H9 (cell line): ENCODE data around the gene AJUBA. TPM values are rescaled to one million over a fixed set of nuclear protein-coding genes. Genes with fewer than 3 reads are reported as not detected.

Source experiments
- DNase-seq: peaks from one replicate; pipeline ENCODE4 v3.0.0-alpha.2; 2017
- H2AFZ ChIP-seq: one replicate; pipeline ENCODE4 v1.6.1; 2013; ENCODE audit warnings: mild to moderate bottlenecking, low read length, control low read depth, moderate library complexity
- H2AK5ac ChIP-seq: 2 replicates; pipeline ENCODE4 v1.6.1; 2013; ENCODE audit warnings: low read length, control low read depth, mixed read lengths; ENCODE audit not compliant: insufficient read length
- H2BK120ac ChIP-seq: one replicate; pipeline ENCODE4 v1.6.1; 2013; ENCODE audit warnings: low read depth, mild to moderate bottlenecking, low read length, control low read depth, inconsistent platforms; ENCODE audit not compliant: poor library complexity, severe bottlenecking
- H2BK12ac ChIP-seq: 2 replicates; pipeline ENCODE4 v1.6.1; 2013; ENCODE audit warnings: low read length, control low read depth, mixed read lengths, low read depth; ENCODE audit not compliant: insufficient read length
- H2BK15ac ChIP-seq: 2 replicates; pipeline ENCODE4 v1.6.1; 2013; ENCODE audit warnings: low read depth, low read length, control low read depth
- H2BK20ac ChIP-seq: one replicate; pipeline ENCODE4 v1.6.1; 2013; ENCODE audit warnings: low read depth, mild to moderate bottlenecking, low read length, control low read depth, inconsistent platforms; ENCODE audit not compliant: poor library complexity, severe bottlenecking
- H2BK5ac ChIP-seq: 2 replicates; pipeline ENCODE4 v1.6.1; 2013; ENCODE audit warnings: low read length, control low read depth, mixed read lengths; ENCODE audit not compliant: insufficient read length
- H3K14ac ChIP-seq: 2 replicates; pipeline ENCODE4 v1.6.1; 2013; ENCODE audit warnings: low read length, control low read depth; ENCODE audit not compliant: insufficient read depth
- H3K18ac ChIP-seq: 2 replicates; pipeline ENCODE4 v1.6.1; 2013; ENCODE audit warnings: low read depth, mild to moderate bottlenecking, mixed read lengths, low read length, control low read depth; ENCODE audit not compliant: insufficient read length
- H3K23ac ChIP-seq: 2 replicates; pipeline ENCODE4 v1.6.1; 2013; ENCODE audit warnings: low read length, control low read depth, mixed read lengths, low read depth; ENCODE audit not compliant: insufficient read length
- H3K23me2 ChIP-seq: 2 replicates; pipeline ENCODE4 v1.6.1; 2013; ENCODE audit warnings: low read depth, mild to moderate bottlenecking, mixed read lengths, low read length, control low read depth; ENCODE audit not compliant: insufficient read length, poor library complexity, severe bottlenecking
- H3K27ac ChIP-seq: 2 replicates; pipeline ENCODE4 v1.5.1; 2013; ENCODE audit warnings: low read length, control low read depth, mixed read lengths, low read depth; ENCODE audit not compliant: insufficient read length
- H3K27me3 ChIP-seq: 2 replicates; pipeline ENCODE4 v1.6.1; 2013; ENCODE audit warnings: low read length, control low read depth, inconsistent platforms; ENCODE audit not compliant: insufficient read depth
- H3K4ac ChIP-seq: 2 replicates; pipeline ENCODE4 v1.6.1; 2013; ENCODE audit warnings: low read depth, mild to moderate bottlenecking, control low read depth, inconsistent platforms, low read length, moderate library complexity
- H3K4me1 ChIP-seq: 2 replicates; pipeline ENCODE4 v1.6.1; 2013; ENCODE audit warnings: low read length, control low read depth, inconsistent platforms; ENCODE audit not compliant: insufficient read depth
- H3K4me2 ChIP-seq: 2 replicates; pipeline ENCODE4 v1.6.1; 2013; ENCODE audit warnings: low read length, control low read depth, mixed read lengths; ENCODE audit not compliant: insufficient read length, insufficient read depth
- H3K56ac ChIP-seq: 2 replicates; pipeline ENCODE4 v1.6.1; 2013; ENCODE audit warnings: low read depth, mild to moderate bottlenecking, mixed read lengths, low read length, control low read depth; ENCODE audit not compliant: insufficient read length
- H3K79me1 ChIP-seq: 2 replicates; pipeline ENCODE4 v1.6.1; 2013; ENCODE audit warnings: low read depth, mild to moderate bottlenecking, moderate library complexity, low read length, control low read depth, inconsistent platforms; ENCODE audit not compliant: insufficient read depth, poor library complexity, severe bottlenecking
- H3K79me2 ChIP-seq: 2 replicates; pipeline ENCODE4 v1.6.1; 2013; ENCODE audit warnings: low read length, control low read depth, inconsistent platforms; ENCODE audit not compliant: insufficient read depth
- H3K9ac ChIP-seq: 2 replicates; pipeline ENCODE4 v1.6.1; 2013; ENCODE audit warnings: low read length, control low read depth, mixed read lengths; ENCODE audit not compliant: insufficient read length; ENCODE audit errors: extremely low read depth
- H3K9me3 ChIP-seq: one replicate; pipeline ENCODE4 v1.6.1; 2013; ENCODE audit warnings: low read depth, low read length, inconsistent platforms; ENCODE audit not compliant: control insufficient read depth
- H3T11ph ChIP-seq: one replicate; pipeline ENCODE4 v1.6.1; 2013; ENCODE audit warnings: mild to moderate bottlenecking, low read length, control low read depth, inconsistent platforms
- H4K20me1 ChIP-seq: one replicate; pipeline ENCODE4 v1.6.1; 2013; ENCODE audit not compliant: control insufficient read depth, insufficient read length, insufficient read depth
- H4K5ac ChIP-seq: 2 replicates; pipeline ENCODE4 v1.6.1; 2013; ENCODE audit warnings: low read depth, mild to moderate bottlenecking, mixed read lengths, low read length, control low read depth; ENCODE audit not compliant: insufficient read length
- H4K8ac ChIP-seq: replicated peaks from 2 replicates; pipeline ENCODE4 v1.6.1; 2013; ENCODE audit warnings: low read length, control low read depth, mixed read lengths, low read depth; ENCODE audit not compliant: insufficient read length
- H4K91ac ChIP-seq: 2 replicates; pipeline ENCODE4 v1.6.1; 2013; ENCODE audit warnings: low read depth, mild to moderate bottlenecking, moderate library complexity, mixed read lengths, low read length, control low read depth; ENCODE audit not compliant: insufficient read length
- H3K27ac Mint-ChIP-seq, 3 experiments: 2 replicates in 2 of 3; 3 replicates in 1 of 3; pipeline ENCODE4 v1.8.0; 2020 to 2021; ENCODE audit warnings: mixed read lengths in 3 of 3, mild to moderate bottlenecking in 1 of 3, moderate library complexity in 1 of 3
- H3K27me3 Mint-ChIP-seq: 2 replicates; pipeline ENCODE4 v1.8.0; 2021; ENCODE audit warnings: low read depth, mild to moderate bottlenecking, moderate library complexity, mixed read lengths
- H3K36me3 Mint-ChIP-seq, 3 experiments: 2 replicates in 2 of 3; 3 replicates in 1 of 3; pipeline ENCODE4 v1.8.0; 2020 to 2021; ENCODE audit warnings: low read depth in 3 of 3, mixed read lengths in 3 of 3; ENCODE audit not compliant: insufficient read depth in 1 of 3
- H3K4me1 Mint-ChIP-seq, 2 experiments: 2 replicates each; pipeline ENCODE4 v1.8.0; 2020; ENCODE audit warnings: mixed read lengths in 2 of 2
- H3K4me3 Mint-ChIP-seq, 2 experiments: 2 replicates in 1 of 2; 3 replicates in 1 of 2; pipeline ENCODE4 v1.8.0; 2020 to 2021; ENCODE audit warnings: mild to moderate bottlenecking in 2 of 2, mixed read lengths in 2 of 2, moderate library complexity in 1 of 2
- H3K9me3 Mint-ChIP-seq, 2 experiments: 2 replicates in 1 of 2; 3 replicates in 1 of 2; pipeline ENCODE4 v1.8.0; 2020; ENCODE audit warnings: mild to moderate bottlenecking in 2 of 2, mixed read lengths in 2 of 2, moderate library complexity in 1 of 2
- CTCF ChIP-seq: fragments of 200-600 bp; sonication (generic); conservative IDR thresholded peaks from 3 replicates; pipeline ENCODE4 v1.8.0; 2021; ENCODE audit warnings: antibody characterized with exemption, mild to moderate bottlenecking
- WGBS: extraction: QIAGEN DNeasy Blood & Tissue Kit; methylation state at CpG from one replicate; pipeline ENCODE4 v1.1.7; 2013; ENCODE audit warnings: missing lambda C conversion rate, low lambda C conversion rate, mixed read lengths; ENCODE audit not compliant: insufficient read length; ENCODE audit errors: extremely low coverage; 5-methylcytosine and 5-hydroxymethylcytosine counted together
- total RNA-seq: library from RNA; stranded (reverse); gene quantifications from 2 replicates; pipeline ENCODE4 v1.2.1, GENCODE V29; 2021

The AJUBA gene
- total RNA-seq, 1 experiment from 2014 or later = 44.9 TPM

GRCh38 chr14:23021889-23022442 is 39.6 kb upstream of the AJUBA start:
- Mint-ChIP-seq H3K4me3 (no peak overlapping the region), H3K4me1 (peaks cover 37 to 39% of the 10 kb centered on the region in 2 experiments), H3K27me3 (no peaks in the 10 kb centered on the region), H3K27ac (peak overlapping the region in 1 of 3 experiments; percentile 25; a peak in 1 of 7 replicates), H3K36me3 (peaks cover 19 to 21% (median 21%) of the 10 kb centered on the region in 3 experiments; a peak in 6 of 7 replicates), H3K9me3 (no peaks in the 10 kb centered on the region)
- H3K4me2 ChIP-seq = no peak overlapping the region
- no peak overlapping the region for H2BK15ac ChIP-seq
- H2AFZ ChIP-seq = no peak overlapping the region
- no peaks in the 10 kb centered on the region for H3K27me3 ChIP-seq
- no peaks in the 10 kb centered on the region for H3K79me1 ChIP-seq
- no peak overlapping the region; the same call in 1 of the 2 replicates for H3K14ac ChIP-seq
- no peak overlapping the region for H3K27ac ChIP-seq
- no peak overlapping the region for H2AK5ac ChIP-seq
- no peaks in the 10 kb centered on the region for H4K20me1 ChIP-seq
- no peak overlapping the region for H2BK12ac ChIP-seq
- no peak overlapping the region for H3K4ac ChIP-seq
- WGBS = no CpG with 5 or more reads among the region's 7 CpGs
- H4K5ac ChIP-seq = no peak overlapping the region
- H3K23me2 ChIP-seq = no peaks in the 10 kb centered on the region
- no peak overlapping the region for H3T11ph ChIP-seq
- no peak overlapping the region for H4K8ac ChIP-seq
- H3K4me1 ChIP-seq = no peaks in the 10 kb centered on the region
- H3K56ac ChIP-seq = no peak overlapping the region
- H3K9ac ChIP-seq = no peak overlapping the region
- no peak overlapping the region for H2BK120ac ChIP-seq
- no peak for TF ChIP-seq CTCF
- H3K18ac ChIP-seq = no peak overlapping the region
- no peak overlapping the region for H2BK5ac ChIP-seq
- H3K9me3 ChIP-seq = no peaks in the 10 kb centered on the region
- H2BK20ac ChIP-seq = no peak overlapping the region
- H4K91ac ChIP-seq = no peak overlapping the region
- DNase-seq = no peak
- H3K23ac ChIP-seq = no peak overlapping the region
- no peaks in the 10 kb centered on the region for H3K79me2 ChIP-seq
